Mesothelial cell of epicardium (in vitro differentiated cells): Measurements from ENCODE around the gene CDH13. TPM values are rescaled to one million over a fixed set of nuclear protein-coding genes. Genes with fewer than 3 reads are reported as not detected.
A peak's percentile ranks its signal among the peaks of the same experiment; 100 is the strongest.

Source experiments
- DNase-seq, 2 experiments: peaks; one replicate each; pipeline ENCODE4 v3.0.0; 2021; ENCODE audit warnings: low spot score in 2 of 2; ENCODE audit not compliant: unreplicated experiment in 2 of 2
- H3K27ac Mint-ChIP-seq: 2 replicates; pipeline ENCODE4 v1.8.0; 2021; ENCODE audit warnings: mixed read lengths
- H3K27me3 Mint-ChIP-seq: 2 replicates; pipeline ENCODE4 v1.8.0; 2021; ENCODE audit warnings: low read depth, mixed read lengths
- H3K36me3 Mint-ChIP-seq: 2 replicates; pipeline ENCODE4 v1.8.0; 2021; ENCODE audit warnings: mixed read lengths
- H3K4me1 Mint-ChIP-seq: 2 replicates; pipeline ENCODE4 v1.8.0; 2021; ENCODE audit warnings: mixed read lengths
- H3K4me3 Mint-ChIP-seq: 2 replicates; pipeline ENCODE4 v1.8.0; 2021; ENCODE audit warnings: mild to moderate bottlenecking, moderate library complexity, mixed read lengths
- H3K9me3 Mint-ChIP-seq: 2 replicates; pipeline ENCODE4 v1.8.0; 2021; ENCODE audit warnings: mixed read lengths
- total RNA-seq: library from RNA; stranded (reverse); gene quantifications from 3 replicates; pipeline ENCODE4 v1.2.1, GENCODE V29; 2021
- TF ChIP-seq, protein P1 (sequence below): fragments of 200-600 bp; sonication (generic); IDR thresholded peaks from one replicate; pipeline ENCODE4 v1.5.0; 2021; ENCODE audit warnings: antibody characterized with exemption; ENCODE audit not compliant: unreplicated experiment

CDH13 gene
- total RNA-seq, 1 donor from 2014 or later, result 0.80 TPM

DNA sequence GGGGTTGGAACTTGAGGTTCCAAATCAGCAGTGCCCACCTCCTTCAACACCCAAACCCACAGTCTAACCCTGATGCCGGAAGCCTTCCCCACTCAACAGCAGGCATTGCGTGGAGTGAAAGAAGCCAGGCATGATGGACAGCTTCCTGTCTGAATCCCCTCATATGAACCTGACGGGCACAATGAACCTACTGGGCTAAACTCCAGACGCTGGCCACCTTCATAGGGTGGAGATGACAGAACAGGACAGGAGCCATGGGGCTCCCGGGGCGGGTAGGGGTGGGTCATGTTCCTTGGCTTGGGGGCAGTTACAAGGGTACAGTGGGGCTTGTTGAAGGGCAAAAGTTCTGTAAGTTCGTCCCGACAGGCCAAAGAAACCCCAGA, 1180.5 kb downstream of the CDH13 start:
- no peak for DNase-seq
- TF ChIP-seq, protein P1, sequence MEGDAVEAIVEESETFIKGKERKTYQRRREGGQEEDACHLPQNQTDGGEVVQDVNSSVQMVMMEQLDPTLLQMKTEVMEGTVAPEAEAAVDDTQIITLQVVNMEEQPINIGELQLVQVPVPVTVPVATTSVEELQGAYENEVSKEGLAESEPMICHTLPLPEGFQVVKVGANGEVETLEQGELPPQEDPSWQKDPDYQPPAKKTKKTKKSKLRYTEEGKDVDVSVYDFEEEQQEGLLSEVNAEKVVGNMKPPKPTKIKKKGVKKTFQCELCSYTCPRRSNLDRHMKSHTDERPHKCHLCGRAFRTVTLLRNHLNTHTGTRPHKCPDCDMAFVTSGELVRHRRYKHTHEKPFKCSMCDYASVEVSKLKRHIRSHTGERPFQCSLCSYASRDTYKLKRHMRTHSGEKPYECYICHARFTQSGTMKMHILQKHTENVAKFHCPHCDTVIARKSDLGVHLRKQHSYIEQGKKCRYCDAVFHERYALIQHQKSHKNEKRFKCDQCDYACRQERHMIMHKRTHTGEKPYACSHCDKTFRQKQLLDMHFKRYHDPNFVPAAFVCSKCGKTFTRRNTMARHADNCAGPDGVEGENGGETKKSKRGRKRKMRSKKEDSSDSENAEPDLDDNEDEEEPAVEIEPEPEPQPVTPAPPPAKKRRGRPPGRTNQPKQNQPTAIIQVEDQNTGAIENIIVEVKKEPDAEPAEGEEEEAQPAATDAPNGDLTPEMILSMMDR, result no peak
- H3K27ac Mint-ChIP-seq, result no peak overlapping the region
- peaks cover 13% of the 10 kb centered on the region for H3K27me3 Mint-ChIP-seq
- peak overlapping the region; percentile 97 for H3K4me3 Mint-ChIP-seq
- no peaks in the 10 kb centered on the region for H3K9me3 Mint-ChIP-seq
- peaks cover 24% of the 10 kb centered on the region for H3K4me1 Mint-ChIP-seq
- H3K36me3 Mint-ChIP-seq, result peaks cover 7% of the 10 kb centered on the region

DNA sequence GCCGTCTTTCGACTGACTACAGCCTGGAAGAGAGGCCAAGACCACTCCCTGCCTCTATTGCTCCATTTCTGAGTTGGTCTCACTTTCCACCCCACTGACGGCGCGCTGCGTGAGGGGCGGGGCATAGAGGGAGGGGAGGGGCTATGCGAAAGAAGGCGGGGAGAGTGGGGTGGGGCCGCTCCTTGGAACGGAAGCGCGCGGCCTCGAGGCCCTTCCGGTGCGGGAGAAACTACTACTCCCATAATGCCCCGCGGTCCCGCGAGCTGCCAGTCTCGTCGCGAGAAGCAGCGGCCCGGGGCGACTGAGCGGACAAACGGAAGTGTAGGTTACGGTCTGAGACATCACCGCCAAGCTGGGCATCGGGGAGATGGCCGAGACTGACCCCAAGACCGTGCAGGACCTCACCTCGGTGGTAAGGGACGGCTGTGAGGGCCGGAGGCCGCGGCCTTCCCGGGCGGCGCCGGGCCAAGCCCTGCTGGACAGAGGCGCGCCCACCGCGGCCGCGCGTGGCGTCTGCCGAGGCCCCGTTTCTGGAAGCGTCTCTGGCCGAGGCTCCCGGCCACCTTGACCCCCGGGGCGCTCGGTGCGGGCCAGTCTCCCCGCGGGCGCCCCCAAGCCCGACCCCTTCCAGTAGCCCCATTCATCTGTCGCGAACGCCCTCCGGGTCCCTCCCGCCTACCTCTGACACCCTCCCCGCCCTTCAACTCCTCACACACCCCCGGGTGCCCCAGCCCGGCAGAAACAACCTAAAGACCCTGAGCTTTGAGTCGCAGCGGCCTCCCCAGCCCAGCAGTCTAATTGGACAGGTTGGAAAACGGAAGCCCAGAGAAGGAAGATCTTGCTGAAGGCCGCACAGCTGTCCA, 1181.2 kb downstream of the CDH13 start, which contains the start of gene HSBP1:
Gene HSBP1 (plus strand): TSS at position 269 of the 863 bp plus-strand sequence. CDS start 99 bp downstream, at position 368.
- H3K4me3 Mint-ChIP-seq, result peak within 1 kb of the TSS; percentile 97
- peaks cover 8% of the 10 kb centered on the region for H3K27me3 Mint-ChIP-seq
- H3K36me3 Mint-ChIP-seq, result peaks cover 7% of the 10 kb centered on the region
- no peaks in the 10 kb centered on the region for H3K9me3 Mint-ChIP-seq
- peak; percentile 86 to 89 for DNase-seq
- H3K27ac Mint-ChIP-seq, result peak within 1 kb of the TSS; percentile 95
- TF ChIP-seq, protein P1, result no peak
- H3K4me1 Mint-ChIP-seq, result peaks cover 22% of the 10 kb centered on the region

DNA sequence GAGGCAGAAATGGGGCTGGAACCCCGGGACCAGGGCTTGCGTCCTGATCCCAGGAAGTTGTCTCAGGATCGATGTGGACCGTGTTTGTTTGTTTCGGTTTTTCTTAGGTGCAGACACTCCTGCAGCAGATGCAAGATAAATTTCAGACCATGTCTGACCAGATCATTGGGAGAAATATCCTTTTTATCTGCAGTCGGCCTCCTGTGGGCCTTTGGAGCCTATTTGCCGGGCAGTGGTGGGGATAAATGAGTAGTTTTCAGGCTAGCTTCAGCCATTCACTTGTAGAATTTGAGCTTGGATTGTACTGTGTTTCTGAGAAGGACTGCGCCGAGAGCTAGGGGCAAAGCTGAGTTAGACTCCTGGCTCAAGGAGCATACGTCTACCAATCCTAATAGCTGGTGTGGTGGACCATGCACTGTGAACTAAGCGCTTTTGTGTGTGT, 1181.8 kb downstream of the CDH13 start:
- peak overlapping the region; percentile 95 for H3K27ac Mint-ChIP-seq
- TF ChIP-seq, protein P1, result no peak

GRCh38 chr16:83809092-83809491, 1182.3 kb downstream of the CDH13 start:
- peak overlapping the region; percentile 95 for H3K27ac Mint-ChIP-seq

More for the DNA sequence above, 1181.8 kb downstream of the CDH13 start:
- no peak for DNase-seq
- peaks cover 7% of the 10 kb centered on the region for H3K27me3 Mint-ChIP-seq
- H3K36me3 Mint-ChIP-seq, result peaks cover 7% of the 10 kb centered on the region
- peak overlapping the region; percentile 97 for H3K4me3 Mint-ChIP-seq
- H3K4me1 Mint-ChIP-seq, result peaks cover 23% of the 10 kb centered on the region
- H3K9me3 Mint-ChIP-seq, result no peaks in the 10 kb centered on the region

GRCh38 chr16:83810901-83811300, 1184.1 kb downstream of the CDH13 start:
- H3K4me1 Mint-ChIP-seq, result peaks cover 40% of the 10 kb centered on the region

More at GRCh38 chr16:83809092-83809491, 1182.3 kb downstream of the CDH13 start:
- no peaks in the 10 kb centered on the region for H3K9me3 Mint-ChIP-seq
- TF ChIP-seq, protein P1, result no peak
- H3K36me3 Mint-ChIP-seq, result peaks cover 7% of the 10 kb centered on the region
- peaks cover 6% of the 10 kb centered on the region for H3K27me3 Mint-ChIP-seq
- H3K4me1 Mint-ChIP-seq, result peaks cover 28% of the 10 kb centered on the region
- no peak for DNase-seq
- peak overlapping the region; percentile 97 for H3K4me3 Mint-ChIP-seq

More at GRCh38 chr16:83810901-83811300, 1184.1 kb downstream of the CDH13 start:
- peaks cover 7% of the 10 kb centered on the region for H3K36me3 Mint-ChIP-seq
- TF ChIP-seq, protein P1, result no peak
- peak overlapping the region; percentile 60 for H3K27ac Mint-ChIP-seq
- no peak for DNase-seq
- peaks cover 2% of the 10 kb centered on the region for H3K27me3 Mint-ChIP-seq
- peak overlapping the region; percentile 17 for H3K4me3 Mint-ChIP-seq
- H3K9me3 Mint-ChIP-seq, result no peaks in the 10 kb centered on the region
